Putamen (tissue), 1 donor: ENCODE data around the gene ELOB.

ENCODE experiments used
- DNase-seq: peaks from one replicate; pipeline ENCODE4 v3.0.0-alpha.2; 2016; ENCODE audit warnings: low spot score

ELOB gene

GRCh38 chr16:2810651-2811050 is 33.6 kb upstream of the ELOB start:
- DNase-seq: no peak

GRCh38 chr16:2809149-2809760 is 32.2 kb upstream of the ELOB start:
- no peak for DNase-seq

- DNase-seq: no peak
Observed at GRCh38 chr16:2808181-2808580, 31.1 kb upstream of the ELOB start.

GRCh38 chr16:2806286-2806685 is 29.2 kb upstream of the ELOB start:
- DNase-seq: no peak

GRCh38 chr16:2804728-2805127 is 27.6 kb upstream of the ELOB start:
- DNase-seq: no peak

- no peak for DNase-seq
Observed at GRCh38 chr16:2803545-2804195, 26.6 kb upstream of the ELOB start.

GRCh38 chr16:2799859-2800226 is 22.8 kb upstream of the ELOB start:
- DNase-seq: no peak

- no peak for DNase-seq
Observed at GRCh38 chr16:2799205-2799858, 22.3 kb upstream of the ELOB start.

- no peak for DNase-seq
Observed at GRCh38 chr16:2798723-2799204, 21.7 kb upstream of the ELOB start.

- no peak for DNase-seq
Observed at GRCh38 chr16:2795395-2796143, 18.5 kb upstream of the ELOB start.

GRCh38 chr16:2792940-2793339 is 15.9 kb upstream of the ELOB start:
- DNase-seq: no peak

- no peak for DNase-seq
Observed at GRCh38 chr16:2791174-2791573, 14.1 kb upstream of the ELOB start.

GRCh38 chr16:2790631-2791030 is 13.6 kb upstream of the ELOB start:
- DNase-seq: no peak

- DNase-seq: no peak
Observed at GRCh38 chr16:2787961-2788360, 10.9 kb upstream of the ELOB start.

- no peak for DNase-seq
Observed at GRCh38 chr16:2787406-2787805, 10.3 kb upstream of the ELOB start, which contains the start of gene PRSS33. TSS of gene PRSS33 (minus strand) at chr16:2787560. CDS start at chr16:2786547, 1,013 bp downstream.

- no peak for DNase-seq
Observed at GRCh38 chr16:2786826-2787151, 9.7 kb upstream of the ELOB start.

GRCh38 chr16:2786061-2786825 is 9.2 kb upstream of the ELOB start:
- DNase-seq: no peak

- no peak for DNase-seq
Observed at GRCh38 chr16:2785101-2785991, 8.3 kb upstream of the ELOB start.

GRCh38 chr16:2784358-2785100 is 7.4 kb upstream of the ELOB start:
- DNase-seq: no peak
